K562 (cell line): ENCODE results near the gene ITPR2. TPM values are rescaled to one million over a fixed set of nuclear protein-coding genes. Genes with fewer than 3 reads are reported as not detected.

Experiments used
- ATAC-seq: fragments of 200-7000 bp; cut with Tn5 transposase; 3 replicates; pipeline ENCODE4 v1.9.1; 2020; ENCODE audit warnings: moderate library complexity
- BruUV-seq: library from RNA; stranded (reverse); fragments of 400-500 nt; replicated peaks from 2 replicates; lab custom pipeline; 2021; lab: Mats Ljungman, UMichigan
- CTCF ChIA-PET: fragments of 300-600 bp; formaldehyde crosslinking; extraction: SDS; loops from one replicate; lab custom pipeline; 2021; ENCODE audit warnings: low intra/inter-chr PET ratio; lab: Yijun Ruan, JAX
- POLR2A ChIA-PET: fragments of 300-600, 350-650 bp; sonication (Branson Sonifier 250); formaldehyde crosslinking; extraction: SDS; loops from one replicate; lab custom pipeline; 2021; ENCODE audit warnings: antibody characterized with exemption, inconsistent platforms; lab: Yijun Ruan, JAX
- DNase-seq, 4 experiments: peaks; one replicate each; pipeline versions ENCODE4 v3.0.0 to v3.0.0-alpha.2; 2011 to 2018; ENCODE audit warnings: low spot score in 3 of 4, mixed read lengths in 3 of 4; ENCODE audit errors: extremely low read depth in 1 of 4
- FAIRE-seq: peaks from 2 replicates; lab custom pipeline; 2011; peaks lifted over from hg19 to GRCh38; lab: Jason Lieb, UNC
- H2AFZ ChIP-seq: 2 replicates; pipeline ENCODE4 v1.6.0; 2011; ENCODE audit warnings: low read depth, low read length, control low read depth, inconsistent platforms
- H3K27ac ChIP-seq: fragments of 200-600 bp; 3 replicates; pipeline ENCODE4 v1.8.0; 2011; ENCODE audit warnings: low read depth, mild to moderate bottlenecking, control low read depth, inconsistent platforms, low read length, moderate library complexity, mixed read lengths; ENCODE audit errors: extremely low read depth
- H3K27me3 ChIP-seq, 2 experiments: fragments of 300-600 bp in 1 of 2; 2 replicates in 1 of 2; 3 replicates in 1 of 2; pipeline versions ENCODE4 v1.6.0 to v1.8.0; 2011; ENCODE audit warnings: inconsistent platforms in 2 of 2, low read length in 2 of 2, mild to moderate bottlenecking in 1 of 2, mixed read lengths in 1 of 2, moderate library complexity in 1 of 2; ENCODE audit not compliant: control insufficient read depth in 2 of 2, insufficient read depth in 2 of 2
- H3K36me3 ChIP-seq: fragments of 300-600 bp; 3 replicates; pipeline ENCODE4 v1.8.0; 2011; ENCODE audit warnings: mild to moderate bottlenecking, low read length, inconsistent platforms; ENCODE audit not compliant: control insufficient read depth, insufficient read depth
- H3K4me1 ChIP-seq, 2 experiments: fragments of 200-600 bp in 1 of 2; replicated peaks in 1 of 2; 2 replicates in 1 of 2; 3 replicates in 1 of 2; pipeline versions ENCODE4 v1.5.1 to v1.8.0; 2011; ENCODE audit warnings: inconsistent platforms in 2 of 2, low read length in 2 of 2, mild to moderate bottlenecking in 1 of 2, mixed read lengths in 1 of 2, moderate library complexity in 1 of 2; ENCODE audit not compliant: control insufficient read depth in 2 of 2, insufficient read depth in 2 of 2
- H3K4me2 ChIP-seq: 2 replicates; pipeline ENCODE4 v1.6.1; 2011; ENCODE audit warnings: low read length, control low read depth, inconsistent platforms, mixed read lengths; ENCODE audit not compliant: insufficient read depth
- H3K4me3 ChIP-seq: fragments of 200-600 bp; sonication (generic), shearing (Covaris generic); 2 replicates; pipeline ENCODE4 v1.5.1; 2016; ENCODE audit warnings: control low read depth, inconsistent platforms
- H3K79me2 ChIP-seq: fragments of 200-600 bp; 3 replicates; pipeline ENCODE4 v1.8.0; 2011; ENCODE audit warnings: low read length, inconsistent platforms; ENCODE audit not compliant: control insufficient read depth, insufficient read depth
- H3K9ac ChIP-seq, 2 experiments: 2 replicates each; pipeline versions ENCODE4 v1.6.0 to v1.6.1; 2011; ENCODE audit warnings: low read depth in 2 of 2, low read length in 2 of 2, control low read depth in 1 of 2, inconsistent platforms in 1 of 2, mild to moderate bottlenecking in 1 of 2, mixed read lengths in 1 of 2; ENCODE audit not compliant: insufficient read depth in 1 of 2
- H3K9me1 ChIP-seq: one replicate; pipeline ENCODE4 v1.6.0; 2011; ENCODE audit warnings: inconsistent platforms, mild to moderate bottlenecking, low read length, moderate library complexity; ENCODE audit not compliant: control insufficient read depth, insufficient read depth
- H3K9me3 ChIP-seq: replicated peaks from 2 replicates; pipeline ENCODE4 v1.5.1; 2011; ENCODE audit warnings: low read depth, low read length, inconsistent platforms; ENCODE audit not compliant: control insufficient read depth, insufficient read depth
- H4K20me1 ChIP-seq: replicated peaks from 2 replicates; pipeline ENCODE4 v1.6.1; 2011; ENCODE audit warnings: low read length, inconsistent platforms, mixed read lengths; ENCODE audit not compliant: control insufficient read depth, insufficient read depth
- CTCF ChIP-seq, 3 experiments: IDR thresholded peaks in 2 of 3; conservative IDR thresholded peaks in 1 of 3; 2 replicates each; pipeline ENCODE4 v1.5.1; 2011 to 2012; ENCODE audit warnings: low read length in 3 of 3, mild to moderate bottlenecking in 3 of 3, control low read depth in 2 of 3, improper control_type of control experiment in 1 of 3, inconsistent platforms in 1 of 3, low read depth in 1 of 3, mixed read lengths in 1 of 3, moderate library complexity in 1 of 3; ENCODE audit not compliant: insufficient read depth in 2 of 3
- DEAF1 ChIP-seq: fragments of 450-650 bp; formaldehyde crosslinking; IDR thresholded peaks from 2 replicates; pipeline ENCODE4 v1.4.0; 2020; ENCODE audit warnings: mild to moderate bottlenecking, moderate library complexity
- ELF4 ChIP-seq: fragments of 450-650 bp; formaldehyde crosslinking; IDR thresholded peaks from 2 replicates; pipeline ENCODE4 v1.4.0; 2022; ENCODE audit warnings: missing genetic modification characterization
- RAD21 ChIP-seq, 2 experiments: fragments of 250-450 bp in 1 of 2; fragments of 450-650 bp in 1 of 2; sonication (Bioruptor Pico) in 1 of 2; formaldehyde crosslinking in 1 of 2; IDR thresholded peaks in 1 of 2; conservative IDR thresholded peaks in 1 of 2; 2 replicates each; pipeline versions ENCODE4 v1.4.0 to v1.8.0; 2020 to 2022; ENCODE audit warnings: mild to moderate bottlenecking in 2 of 2, moderate library complexity in 1 of 2
- REST ChIP-seq, 2 experiments: fragments of 450-650 bp; formaldehyde crosslinking in 1 of 2; IDR thresholded peaks; 2 replicates each; pipeline versions ENCODE4 v1.4.0 to v1.6.1; 2014 to 2020; ENCODE audit warnings: mild to moderate bottlenecking in 2 of 2, borderline replicate concordance in 1 of 2, low read depth in 1 of 2
- SMC3 ChIP-seq: conservative IDR thresholded peaks from 2 replicates; pipeline ENCODE4 v1.6.1; 2011; ENCODE audit warnings: low read depth, low read length, improper control_type of control experiment; ENCODE audit not compliant: insufficient read depth
- THRAP3 ChIP-seq: fragments of 450-650 bp; IDR thresholded peaks from 2 replicates; pipeline ENCODE4 v1.6.1; 2016; ENCODE audit warnings: mild to moderate bottlenecking, inconsistent platforms, borderline replicate concordance
- WGBS: fragments of 100-300 bp; shearing (Covaris generic); methylation state at CpG from one replicate; pipeline ENCODE4 v1.1.6; 2016; ENCODE audit warnings: low coverage, mixed read lengths; ENCODE audit not compliant: insufficient coverage; ENCODE audit errors: missing lambda C conversion rate; 5-methylcytosine and 5-hydroxymethylcytosine counted together
- in situ Hi-C: fragments of 300-500 bp; cut with MboI; formaldehyde crosslinking; loops from 4 replicates; pipeline ENCODE4 v1.15.0; 2018; ENCODE audit warnings: inconsistent platforms, mixed read lengths
- intact Hi-C: fragments of 100-400 bp; cut with micrococcal nuclease; formaldehyde crosslinking; loops from 2 replicates; pipeline ENCODE4 v1.14.2; 2022
- polyA plus RNA-seq, 8 experiments: library from polyadenylated mRNA; depleted of rRNA in 4 of 8; stranded (reverse) in 5 of 8; unstranded in 3 of 8; fragments of >200 nt; fragmentation: Nextera tagmentation in 2 of 8; fragmentation: Illumina TruSeq in 1 of 8; extraction: Ambion mirVana in 2 of 8; extraction: Trizol in 1 of 8; gene quantifications; 2 replicates each; pipeline versions ENCODE4 v1.2.1 to v1.2.3, GENCODE V29; 2011 to 2014; ENCODE audit warnings: inconsistent platforms in 1 of 8, missing spikeins in 1 of 8
- total RNA-seq, 7 experiments: library from RNA; depleted of rRNA in 6 of 7; stranded (reverse); fragments of >200 nt in 6 of 7; fragmentation: Illumina TruSeq in 2 of 7; extraction: Trizol in 2 of 7; gene quantifications; 2 replicates each; pipeline versions ENCODE4 v1.2.1 to v1.2.3, GENCODE V29; 2011 to 2021; ENCODE audit warnings: low replicate concordance in 1 of 7

The ITPR2 gene
- total and polyA plus RNA-seq, 9 of the 15 experiments (the other 6 are each of a cell fraction or from before 2014, with no cell fraction given): 0.21 to 3.3 (median 0.95) TPM

GRCh38 chr12:26434299-26435068, 398.5 kb downstream of the ITPR2 start:
- FAIRE-seq: peak; percentile 92
- in situ Hi-C loops: no loop called here

More at GRCh38 chr12:26434299-26435068, 398.5 kb downstream of the ITPR2 start:
- CTCF ChIA-PET: interaction anchor here (0.6 to 2.0 kb wide), 5 partner anchors 217 to 689 kb away, joined by 3 to 16 read pairs (median 4); no protein-coding TSS in a partner anchor
- H3K9ac ChIP-seq: no peak overlapping the region
- H3K36me3 ChIP-seq: no peaks in the 10 kb centered on the region
- DNase-seq: peak; percentile 28 to 55 (median 48)
- no peaks in the 10 kb centered on the region for H3K9me1 ChIP-seq
- no peaks in the 10 kb centered on the region for H3K79me2 ChIP-seq
- peak; percentile 93 for ATAC-seq
- no peak for TF ChIP-seq THRAP3
- TF ChIP-seq RAD21 (CRISPR knock-in tag; conservative IDR thresholded peaks at IDR 0.05 in 1 of 2, IDR thresholded peaks at IDR 0.05 in 1 of 2): peak; percentile 83 to 91
- TF ChIP-seq CTCF (IDR thresholded peaks at IDR 0.05 in 2 of 3, conservative IDR thresholded peaks at IDR 0.05 in 1 of 3; ENCODE audit: insufficient read depth in 2 of 3, low read depth in 1 of 3, low read length in 3 of 3): peak; percentile 71 to 98 (median 86)
- peak; percentile 70 for TF ChIP-seq DEAF1
- TF ChIP-seq SMC3: peak; percentile 73
- peak; percentile 58; the same call in 1 of the 2 replicates for TF ChIP-seq REST (IDR thresholded peaks at IDR 0.05; ENCODE audit: borderline replicate concordance)
- TF ChIP-seq REST (CRISPR knock-in tag; IDR thresholded peaks at IDR 0.05; ENCODE audit: low read depth): no peak
- TF ChIP-seq ELF4 (CRISPR knock-in tag): no peak
- TF ChIP-seq, all 486 proteins: peak for 5
- Histone ChIP-seq H3K9me3 (no peaks in the 10 kb centered on the region), H3K4me3 (no peak overlapping the region), H3K27ac (no peak overlapping the region), H3K4me1 (no peaks in the 10 kb centered on the region), H2AFZ (no peak overlapping the region), H3K4me2 (no peak overlapping the region), H4K20me1 (no peaks in the 10 kb centered on the region), H3K27me3 (no peaks in the 10 kb centered on the region)
- 3% methylated on average over 4 of the region's 4 CpGs for WGBS
- intact Hi-C loops: loop anchor here (1.0 to 5.0 kb wide), 2 partner anchors 218 to 267 kb away; no protein-coding TSS in a partner anchor
- BruUV-seq: no TSS peak
- POLR2A ChIA-PET: no interaction called here
